Measurements from ENCODE around the gene TFAP2C. TPM values are rescaled to one million over a fixed set of nuclear protein-coding genes. Genes with fewer than 3 reads are reported as not detected.

The TFAP2C gene
- total RNA-seq, result not detected in 2 replicates

DNA sequence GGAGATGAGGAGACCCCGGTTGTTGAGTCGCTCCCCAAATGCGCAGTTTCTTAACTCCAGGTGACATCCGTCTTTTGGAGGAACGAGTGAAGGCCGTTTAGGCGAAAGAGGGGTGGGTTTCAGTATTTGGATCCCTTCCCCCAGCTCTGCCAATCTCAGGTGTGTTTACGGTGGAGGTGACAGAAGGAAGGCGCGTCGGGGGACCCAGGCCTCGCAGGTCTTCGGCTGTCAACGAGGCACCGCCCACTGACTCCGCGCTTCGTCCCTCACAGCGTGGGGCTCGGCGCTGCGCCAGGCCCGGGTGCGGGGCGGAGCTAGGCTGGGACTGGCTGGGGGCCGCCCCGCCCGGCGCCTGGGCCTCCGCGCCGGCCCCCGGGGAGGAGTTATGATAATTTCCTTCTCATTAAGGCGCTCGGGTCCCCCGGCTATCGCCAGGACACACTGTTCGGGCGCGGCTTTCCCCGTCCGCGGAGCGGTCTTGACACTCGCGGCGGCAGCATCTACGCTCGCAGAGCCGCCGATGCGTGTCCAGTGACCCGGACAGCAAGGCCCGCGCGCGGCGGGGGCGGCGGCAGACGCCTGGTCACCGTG, at the start of gene TFAP2C:
TFAP2C (plus strand) TSS at position 434 of the 591 bp plus-strand sequence. CDS start 239 bp downstream, outside the sequence.

Other genes starting within 250 kb of the TFAP2C start
- gene AURKA, start 237.1 kb upstream of the TFAP2C start, total RNA-seq, result 14.1 and 39.9 TPM in 2 replicates
- 26.1 and 28.3 TPM in 2 replicates for gene CSTF1, start 236.7 kb upstream of the TFAP2C start, total RNA-seq
- gene CASS4, start 217.0 kb upstream of the TFAP2C start, total RNA-seq, result not detected in 2 replicates
- 92.6 and 95.6 TPM in 2 replicates for gene RTF2, start 160.7 kb upstream of the TFAP2C start, total RNA-seq
- gene FAM209A, start 104.6 kb upstream of the TFAP2C start, total RNA-seq, result not detected in 2 replicates
- 0.18 TPM in 1 of 2 replicates, not detected in the other for gene FAM209B, start 96.1 kb upstream of the TFAP2C start, total RNA-seq

All from endothelial cell of coronary artery (primary cell).